HG03469 (cell line): ENCODE results near the gene TRAF3IP1.

Experiments used
- ATAC-seq: cut with Tn5 transposase; IDR thresholded peaks from one replicate; pipeline ENCODE4 v1.9.1; 2021; ENCODE audit warnings: mild to moderate bottlenecking, moderate library complexity, moderate number of reproducible peaks; ENCODE audit not compliant: unreplicated experiment

The TRAF3IP1 gene

GRCh38 chr2:238378230-238379095, 58.1 kb downstream of the TRAF3IP1 start:
- ATAC-seq: no peak

DNA sequence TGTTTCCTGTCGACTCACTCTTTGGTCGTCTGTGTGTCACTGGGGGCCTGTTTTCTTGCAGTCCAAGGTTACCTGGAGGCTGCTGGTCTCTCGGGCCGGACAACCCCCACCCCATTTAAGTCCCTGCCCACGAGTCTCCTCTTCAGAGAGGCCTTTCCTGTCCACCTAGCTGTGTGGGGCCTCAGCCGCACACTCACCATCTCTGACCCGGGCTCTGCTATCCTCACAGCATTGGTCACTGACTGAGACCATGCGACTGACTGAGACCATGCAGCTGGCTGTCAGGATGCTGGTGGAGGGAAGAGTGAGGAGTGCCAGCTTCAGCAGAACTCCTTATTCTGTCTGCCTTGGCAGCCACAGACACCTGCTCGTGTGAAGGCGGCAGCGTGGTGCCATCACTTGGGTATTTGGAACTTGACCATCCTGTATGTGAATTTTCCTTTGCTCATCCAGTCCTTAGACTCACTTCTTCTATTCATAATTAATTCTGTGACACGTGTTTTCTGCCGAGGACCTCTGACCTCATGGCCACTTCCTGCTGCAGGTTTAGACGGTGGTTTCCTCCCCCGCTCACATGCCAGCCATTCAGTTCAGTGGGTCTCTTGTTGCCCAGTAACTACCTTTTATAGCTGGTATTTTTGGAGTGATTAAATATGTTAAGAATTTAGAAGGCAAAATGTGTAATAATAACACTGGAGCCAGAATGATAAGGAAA, 58.9 kb downstream of the TRAF3IP1 start:
- ATAC-seq: no peak

DNA sequence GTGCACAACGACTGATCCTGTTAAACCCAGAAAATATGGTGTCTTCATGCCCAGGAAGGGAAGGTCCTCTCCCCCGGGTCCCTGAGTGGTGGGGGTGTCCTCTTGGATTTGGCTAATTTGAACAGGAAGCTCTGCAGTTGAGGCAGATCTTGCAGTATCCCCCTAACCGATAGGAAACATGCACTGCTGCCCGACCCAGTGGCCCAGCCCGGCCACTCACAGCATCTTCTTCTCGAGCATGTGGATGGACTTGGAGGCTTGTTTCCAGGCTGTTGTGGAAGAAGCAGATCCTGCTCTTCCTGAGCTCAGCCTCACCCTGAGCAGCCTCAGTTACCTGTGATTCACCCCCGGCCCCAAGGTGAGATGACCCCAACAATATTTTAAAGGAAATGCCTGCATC, 60.0 kb downstream of the TRAF3IP1 start:
- no peak for ATAC-seq

DNA sequence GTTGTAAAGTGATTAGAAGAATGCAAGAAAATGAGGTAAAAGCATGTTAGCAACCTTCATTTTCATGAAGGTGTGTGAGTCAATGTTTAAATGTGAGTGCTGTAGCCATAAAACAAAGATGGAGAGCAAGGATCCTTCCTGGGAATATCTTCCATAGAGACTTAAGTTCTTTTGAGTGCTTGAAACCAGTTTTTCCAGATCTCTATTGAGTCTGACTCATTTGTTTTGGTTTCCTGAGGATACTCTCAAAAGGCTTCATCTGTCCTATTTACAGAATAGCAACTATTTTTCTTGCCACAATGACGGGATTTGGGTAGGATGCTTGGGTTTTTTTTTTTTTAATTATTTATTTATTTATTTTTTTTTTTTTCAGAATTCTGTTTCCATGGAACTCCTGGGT, 60.5 kb downstream of the TRAF3IP1 start:
- no peak for ATAC-seq

GRCh38 chr2:238381341-238382115, 61.2 kb downstream of the TRAF3IP1 start:
- ATAC-seq: no peak

- no peak for ATAC-seq
These were observed 62.1 kb downstream of the TRAF3IP1 start for GRCh38 chr2:238382381-238382781.

DNA sequence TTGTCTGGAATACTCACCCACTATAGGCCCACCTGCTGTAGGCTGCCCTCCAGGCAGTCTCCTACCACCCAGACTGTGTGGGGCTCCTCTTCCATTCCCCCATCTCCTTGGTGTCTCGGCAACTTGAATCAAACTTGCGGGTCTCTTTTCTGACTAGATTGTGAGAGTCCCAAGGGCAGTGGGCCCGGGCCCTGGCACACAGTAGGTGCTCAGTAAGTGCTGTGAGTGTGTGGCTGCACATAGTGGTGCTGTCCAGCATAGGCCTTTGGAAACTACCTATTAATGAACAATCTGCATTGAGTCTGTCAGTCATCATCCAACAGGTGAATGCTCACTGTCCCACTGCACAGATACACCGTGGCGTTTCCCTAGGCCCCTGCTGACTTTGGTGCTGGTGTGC, 62.8 kb downstream of the TRAF3IP1 start:
- ATAC-seq: no peak

DNA sequence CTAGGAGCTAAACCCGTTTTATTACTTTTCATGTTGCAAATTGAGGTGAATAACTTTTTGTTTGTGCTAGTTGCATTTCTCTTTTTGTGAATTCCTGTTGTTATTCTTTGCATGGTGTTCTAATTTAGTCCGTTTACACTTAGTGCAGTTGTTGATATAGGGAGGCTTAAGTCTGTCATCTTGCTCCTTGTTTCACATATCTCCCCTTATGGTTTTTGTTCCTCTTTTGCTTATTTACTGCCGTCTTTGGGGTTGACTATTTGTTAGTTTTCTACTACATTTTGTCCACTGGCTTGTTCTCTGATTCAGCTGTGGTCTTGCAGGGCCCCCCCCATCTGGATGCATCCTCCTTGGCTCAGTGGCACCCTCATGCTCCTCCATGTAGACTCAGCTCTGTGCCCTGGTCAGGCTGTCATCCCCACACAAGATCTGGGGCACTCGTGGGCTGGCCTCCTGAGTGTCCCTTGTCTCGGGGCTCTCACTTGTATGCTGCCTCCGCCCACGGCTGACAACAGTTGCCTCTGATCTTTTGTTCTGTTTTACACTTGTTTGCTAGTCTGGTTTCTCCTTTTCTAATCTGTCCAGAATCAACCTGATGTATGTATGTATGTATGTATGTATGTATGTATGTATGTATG, 63.5 kb downstream of the TRAF3IP1 start:
- ATAC-seq: no peak

GRCh38 chr2:238387332-238387731, 67.0 kb downstream of the TRAF3IP1 start:
- no peak for ATAC-seq

- ATAC-seq: no peak
These were observed 68.5 kb downstream of the TRAF3IP1 start for GRCh38 chr2:238388794-238389193.

- ATAC-seq: no peak
These were observed 69.8 kb downstream of the TRAF3IP1 start for GRCh38 chr2:238389988-238390589.

DNA sequence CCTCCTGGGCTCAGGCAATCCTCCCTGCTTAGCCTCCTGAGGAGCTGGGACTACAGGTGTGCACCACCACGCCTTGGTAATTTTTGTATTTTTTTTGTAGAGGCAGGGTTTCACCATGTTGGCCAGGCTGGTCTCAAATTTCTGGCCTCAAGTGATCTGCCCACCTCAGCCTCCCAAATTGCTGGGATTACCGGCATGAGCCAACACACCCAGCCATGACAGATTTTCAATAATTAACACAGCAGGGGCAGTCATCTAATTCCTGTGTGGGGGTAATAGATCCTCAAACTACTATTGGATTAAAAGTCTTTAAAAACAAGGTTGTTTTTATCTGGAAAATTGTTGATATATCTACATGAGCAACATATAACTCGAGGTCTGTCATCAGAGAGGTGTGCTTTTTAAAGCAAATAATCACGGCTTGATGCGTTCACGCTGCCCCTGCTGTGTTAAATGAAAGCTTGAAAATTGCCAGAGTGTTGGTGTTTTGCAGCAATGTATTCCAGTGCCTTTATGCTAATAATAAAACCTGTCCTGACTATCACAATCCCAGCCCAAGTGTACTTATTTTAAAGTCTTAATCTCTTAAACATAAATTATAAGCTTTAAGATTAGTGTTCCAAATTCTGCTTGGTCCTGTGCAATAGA, 70.8 kb downstream of the TRAF3IP1 start:
- ATAC-seq: no peak

- no peak for ATAC-seq
These were observed 76.3 kb downstream of the TRAF3IP1 start for GRCh38 chr2:238396663-238397062.

DNA sequence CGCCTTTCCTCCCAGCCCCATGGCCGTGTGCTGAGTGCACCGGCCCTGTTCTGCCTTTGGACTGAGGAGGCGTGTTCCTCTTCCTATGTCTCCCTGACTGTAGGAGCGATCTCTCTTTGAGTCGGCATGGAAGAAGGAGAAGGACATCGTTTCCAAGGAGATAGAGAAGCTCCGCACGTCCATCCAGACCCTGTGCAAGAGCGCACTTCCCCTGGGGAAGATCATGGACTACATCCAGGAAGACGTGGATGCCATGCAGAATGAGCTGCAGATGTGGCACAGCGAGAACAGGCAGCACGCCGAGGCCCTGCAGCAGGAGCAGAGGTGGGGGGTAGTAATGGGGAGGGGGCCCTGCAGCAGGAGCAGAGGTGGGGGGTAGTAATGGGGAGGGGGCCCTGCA, 77.0 kb downstream of the TRAF3IP1 start:
- ATAC-seq: no peak

DNA sequence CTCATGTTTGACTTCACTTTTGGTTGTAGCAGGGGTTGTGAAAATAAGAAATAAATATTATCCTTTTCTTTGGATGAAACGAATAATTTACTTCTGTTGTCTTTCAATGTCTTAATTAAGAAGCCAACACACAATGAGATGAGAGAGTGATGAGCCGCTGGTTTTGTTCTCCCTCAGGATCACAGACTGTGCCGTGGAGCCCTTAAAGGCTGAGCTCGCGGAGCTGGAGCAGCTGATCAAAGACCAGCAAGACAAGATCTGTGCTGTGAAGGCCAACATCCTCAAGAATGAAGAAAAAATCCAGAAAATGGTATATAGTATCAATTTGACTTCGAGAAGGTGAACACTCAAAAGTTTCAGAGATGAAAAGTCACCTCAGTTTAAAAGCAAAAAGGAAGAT, 78.3 kb downstream of the TRAF3IP1 start:
- no peak for ATAC-seq

DNA sequence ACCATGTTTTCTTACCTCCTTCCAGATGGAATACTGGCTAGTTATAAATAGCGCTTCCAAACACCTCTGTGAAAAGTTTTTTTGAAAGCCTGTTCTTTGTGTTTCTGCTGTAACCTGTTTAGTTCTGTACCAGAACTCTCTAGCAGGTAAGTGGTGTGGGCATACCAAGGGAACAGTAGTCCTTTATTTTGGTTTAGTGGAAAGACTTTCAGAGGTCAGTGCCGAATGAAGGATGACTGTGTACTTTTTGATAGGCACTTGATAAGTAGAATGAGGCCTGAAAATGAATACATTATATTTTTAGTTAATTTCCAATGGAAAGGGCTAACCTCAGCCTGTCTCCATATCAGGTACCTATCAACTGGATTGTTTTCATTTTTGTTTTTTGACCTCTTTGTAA, 78.8 kb downstream of the TRAF3IP1 start:
- ATAC-seq: no peak

DNA sequence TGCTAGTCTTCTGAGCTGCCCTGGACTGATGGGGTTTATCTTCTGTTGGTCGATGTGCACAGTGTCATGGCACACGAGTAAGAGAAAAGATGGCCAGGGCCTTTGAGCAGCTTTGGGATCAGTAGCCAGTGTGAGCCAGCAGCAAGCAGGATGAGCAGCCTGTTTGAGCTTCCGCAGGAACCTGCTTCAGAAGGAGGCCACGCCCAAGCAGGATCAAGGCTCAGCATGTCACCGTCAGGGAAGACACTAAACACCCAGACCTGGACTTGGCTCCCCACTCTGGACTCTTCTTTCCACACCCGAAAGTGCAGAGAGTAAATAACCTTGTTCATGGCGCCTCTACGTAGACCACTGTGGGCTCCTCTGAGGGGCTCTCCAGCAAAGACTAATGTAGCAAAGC, 81.2 kb downstream of the TRAF3IP1 start:
- no peak for ATAC-seq

DNA sequence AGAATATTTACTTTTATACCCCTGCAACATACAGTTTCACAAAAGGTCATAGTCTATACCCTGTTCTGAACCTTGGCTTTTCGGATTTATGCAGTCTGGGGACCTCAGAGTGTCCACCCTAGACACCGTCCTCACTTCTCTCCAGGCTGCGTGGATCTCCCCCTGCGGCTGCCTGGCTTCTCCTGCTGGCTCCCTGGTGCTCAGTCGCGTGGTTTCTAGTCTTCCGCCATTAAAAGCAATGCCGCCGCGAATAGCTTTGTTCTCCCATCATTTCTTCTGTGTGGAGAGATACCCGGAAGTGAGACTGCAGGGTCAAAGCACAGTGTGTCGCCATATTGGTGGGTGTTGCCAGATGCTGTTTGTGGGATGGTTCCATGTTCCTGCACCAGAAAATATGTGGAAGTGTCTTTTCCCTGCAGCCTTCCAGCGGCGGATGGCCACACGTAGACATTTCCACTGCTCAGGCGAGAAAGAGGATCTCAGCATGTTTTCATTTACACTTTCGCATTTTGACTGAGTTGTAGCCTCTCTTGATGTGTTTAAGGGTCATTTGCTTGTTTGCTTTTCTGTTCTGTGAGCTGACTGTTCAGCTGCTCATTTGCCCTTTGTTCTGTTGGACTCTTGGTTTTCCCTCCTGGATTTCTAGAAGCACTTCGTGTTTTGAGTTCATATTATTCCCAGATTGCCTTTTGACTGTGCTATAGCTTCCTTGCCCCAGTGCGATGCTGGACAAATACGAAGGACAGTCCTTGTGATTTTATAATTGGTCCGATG, 83.5 kb downstream of the TRAF3IP1 start:
- ATAC-seq: no peak
